ENCODE measurements around the gene KCTD16. TPM values are rescaled to one million over a fixed set of nuclear protein-coding genes. Genes with fewer than 3 reads are reported as not detected.
A peak's percentile ranks its signal among the peaks of the same experiment; 100 is the strongest.

Gene KCTD16
- 0.32 and 0.48 TPM in 2 replicates for polyA plus RNA-seq (2011; rRNA removed)
- 0.06 and 0.11 TPM in 2 replicates for polyA plus RNA-seq (2012; cell fraction: cytosol; rRNA removed)
- polyA plus RNA-seq (2012; cell fraction: nucleus; rRNA removed): 0.05 and 0.15 TPM in 2 replicates
- polyA plus RNA-seq (2017; fragmentation: RNase III; extraction: RNeasy Plus Mini Kit Qiagen cat#74134 plus additional on column Dnase treatment): 0.10 to 0.17 TPM (median 0.15 TPM) in 3 replicates
- 1.3 and 1.5 TPM in 2 replicates for polyA minus RNA-seq (2011; rRNA and poly(A)+ RNA removed)

DNA sequence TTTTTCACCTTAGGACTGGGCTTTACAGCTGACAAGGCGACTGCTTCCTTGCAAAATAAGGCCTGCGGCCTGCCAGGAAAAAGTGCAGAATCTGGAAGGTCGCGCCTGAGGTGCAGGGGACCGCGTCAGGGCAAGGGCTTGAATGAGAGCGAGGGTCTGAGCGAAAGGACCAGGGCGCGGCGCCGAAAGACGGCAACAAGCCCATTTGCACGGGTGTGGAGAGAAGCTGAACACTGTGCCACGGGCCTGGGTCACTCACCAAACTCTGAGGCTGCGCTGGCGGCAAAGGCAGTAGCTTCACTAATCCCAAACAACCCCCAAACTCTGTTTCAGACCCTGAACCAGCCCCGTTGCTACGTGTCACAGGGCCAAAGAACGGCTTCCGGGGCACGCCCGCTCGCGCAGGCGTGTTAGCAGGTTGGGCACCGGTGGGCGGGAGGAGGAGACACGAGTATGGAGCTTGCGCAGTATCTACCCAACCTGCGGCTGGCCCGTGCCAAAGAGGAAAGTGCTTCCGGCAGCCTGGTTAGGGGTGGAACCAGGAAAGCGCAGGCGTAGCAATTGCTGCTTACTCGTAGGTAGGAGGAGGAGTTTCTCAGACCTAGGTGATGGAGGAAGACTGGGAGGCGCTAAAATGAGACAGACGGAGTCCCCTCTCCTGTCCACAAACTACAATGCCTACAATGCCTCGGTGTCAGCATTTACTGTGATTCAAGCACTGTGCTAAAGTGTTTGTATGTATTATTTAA, at the start of gene KCTD16, which contains the start of gene YIPF5:
TSS of gene KCTD16 (plus strand) at position 598 of the 749 bp plus-strand sequence.
TSS of gene YIPF5 (minus strand) at position 384 of the 749 bp plus-strand sequence. CDS start 704 bp downstream, outside the sequence.
- Histone ChIP-seq H3K4me2 (peak within 1 kb of the TSS; percentile 97), H3K27ac (peak within 1 kb of the TSS; percentile 75 to 93), H3K4me3 (peak within 1 kb of the TSS; percentile 69), H3K4me1 (peaks cover 23% of the 10 kb centered on the region; the same call in 2 of the 3 replicates), H3K9me3 (no peaks in the 10 kb centered on the region)
- peak; percentile 100 for FAIRE-seq
- peak; percentile 99 to 100 for ATAC-seq
- ChIA-PET POLR2A (interaction anchor here (0.6 to 0.9 kb wide), 3 partner anchors 10 to 1688 kb away, joined by 3 to 4 read pairs (median 3); no protein-coding TSS in a partner anchor), CTCF (interaction anchor here (0.8 to 2.8 kb wide), 8 partner anchors 10 to 1290 kb away, joined by 3 to 8 read pairs (median 4); no protein-coding TSS in a partner anchor)
- peak; percentile 89 to 98 for DNase-seq (ENCODE audit: low read depth in 1 of 2, low spot score in 1 of 2)
- 2% methylated on average over 38 of the region's 39 CpGs for WGBS (ENCODE audit: missing lambda C conversion rate)
- TF ChIP-seq JUNB (IDR thresholded peaks at IDR 0.05) (no peak), JUN (IDR thresholded peaks at IDR 0.05) (peak in 1 of 2 experiments; percentile 70; a peak in 3 of 5 replicates), HOXA7 (CRISPR knock-in tag; IDR thresholded peaks at IDR 0.05) (no peak), PHF8 (IDR thresholded peaks at IDR 0.05; ENCODE audit: borderline replicate concordance, low read depth) (no peak), MAZ (IDR thresholded peaks at IDR 0.05; ENCODE audit: borderline replicate concordance, low read depth, low read length) (no peak), CBX8 (IDR thresholded peaks at IDR 0.05) (no peak), SREBF2 (IDR thresholded peaks at IDR 0.05) (no peak), CEBPB (IDR thresholded peaks at IDR 0.05) (no peak), SMC3 (IDR thresholded peaks at IDR 0.05) (no peak), ZC3H11A (IDR thresholded peaks at IDR 0.05) (no peak), ESRRA (IDR thresholded peaks at IDR 0.05; ENCODE audit: borderline replicate concordance, low read length) (no peak), TP53 (CRISPR knock-in tag; IDR thresholded peaks at IDR 0.05) (no peak), MAFK (IDR thresholded peaks at IDR 0.05; ENCODE audit: partially characterized antibody) (peak; percentile 74), NR3C1 (IDR thresholded peaks at IDR 0.05) (no peak), FOSB (CRISPR knock-in tag; IDR thresholded peaks at IDR 0.05) (no peak), RAD21 (conservative IDR thresholded peaks at IDR 0.05 in 1 of 2, IDR thresholded peaks at IDR 0.05 in 1 of 2) (no peak), HOXB5 (CRISPR knock-in tag; IDR thresholded peaks at IDR 0.05) (no peak), MYC (IDR thresholded peaks at IDR 0.05; ENCODE audit: borderline replicate concordance, low read length) (no peak), ZSCAN20 (CRISPR knock-in tag; IDR thresholded peaks at IDR 0.05) (no peak), GATA3 (IDR thresholded peaks at IDR 0.05; ENCODE audit: borderline replicate concordance) (no peak), CBX2 (IDR thresholded peaks at IDR 0.05; ENCODE audit: borderline replicate concordance, low read depth) (no peak), BHLHE40 (IDR thresholded peaks at IDR 0.05; ENCODE audit: low read depth, low read length) (peak; percentile 83), TFCP2L1 (CRISPR knock-in tag; IDR thresholded peaks at IDR 0.05) (peak; percentile 19; the same call in 1 of the 2 replicates), HDAC2 (IDR thresholded peaks at IDR 0.05) (no peak), NFE2L2 (conservative IDR thresholded peaks at IDR 0.05; ENCODE audit: low read length) (no peak), RFX5 (IDR thresholded peaks at IDR 0.05) (no peak), POLR2A (IDR thresholded peaks at IDR 0.05; ENCODE audit: low read length) (peak; percentile 44), ZNF302 (CRISPR knock-in tag; IDR thresholded peaks at IDR 0.05) (no peak)
- TF ChIP-seq, protein P1, sequence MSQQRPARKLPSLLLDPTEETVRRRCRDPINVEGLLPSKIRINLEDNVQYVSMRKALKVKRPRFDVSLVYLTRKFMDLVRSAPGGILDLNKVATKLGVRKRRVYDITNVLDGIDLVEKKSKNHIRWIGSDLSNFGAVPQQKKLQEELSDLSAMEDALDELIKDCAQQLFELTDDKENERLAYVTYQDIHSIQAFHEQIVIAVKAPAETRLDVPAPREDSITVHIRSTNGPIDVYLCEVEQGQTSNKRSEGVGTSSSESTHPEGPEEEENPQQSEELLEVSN (IDR thresholded peaks at IDR 0.05; ENCODE audit: borderline replicate concordance, low read depth): 0 out of 2 replicates have a peak, but pooled peaks have one; percentile 22
- TF ChIP-seq, protein P2, sequence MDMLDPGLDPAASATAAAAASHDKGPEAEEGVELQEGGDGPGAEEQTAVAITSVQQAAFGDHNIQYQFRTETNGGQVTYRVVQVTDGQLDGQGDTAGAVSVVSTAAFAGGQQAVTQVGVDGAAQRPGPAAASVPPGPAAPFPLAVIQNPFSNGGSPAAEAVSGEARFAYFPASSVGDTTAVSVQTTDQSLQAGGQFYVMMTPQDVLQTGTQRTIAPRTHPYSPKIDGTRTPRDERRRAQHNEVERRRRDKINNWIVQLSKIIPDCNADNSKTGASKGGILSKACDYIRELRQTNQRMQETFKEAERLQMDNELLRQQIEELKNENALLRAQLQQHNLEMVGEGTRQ (IDR thresholded peaks at IDR 0.05): no peak
- TF ChIP-seq, protein P3, sequence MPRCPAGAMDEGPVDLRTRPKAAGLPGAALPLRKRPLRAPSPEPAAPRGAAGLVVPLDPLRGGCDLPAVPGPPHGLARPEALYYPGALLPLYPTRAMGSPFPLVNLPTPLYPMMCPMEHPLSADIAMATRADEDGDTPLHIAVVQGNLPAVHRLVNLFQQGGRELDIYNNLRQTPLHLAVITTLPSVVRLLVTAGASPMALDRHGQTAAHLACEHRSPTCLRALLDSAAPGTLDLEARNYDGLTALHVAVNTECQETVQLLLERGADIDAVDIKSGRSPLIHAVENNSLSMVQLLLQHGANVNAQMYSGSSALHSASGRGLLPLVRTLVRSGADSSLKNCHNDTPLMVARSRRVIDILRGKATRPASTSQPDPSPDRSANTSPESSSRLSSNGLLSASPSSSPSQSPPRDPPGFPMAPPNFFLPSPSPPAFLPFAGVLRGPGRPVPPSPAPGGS (IDR thresholded peaks at IDR 0.05): peak; percentile 53; the same call in 1 of the 3 replicates
- TF ChIP-seq, protein P4, sequence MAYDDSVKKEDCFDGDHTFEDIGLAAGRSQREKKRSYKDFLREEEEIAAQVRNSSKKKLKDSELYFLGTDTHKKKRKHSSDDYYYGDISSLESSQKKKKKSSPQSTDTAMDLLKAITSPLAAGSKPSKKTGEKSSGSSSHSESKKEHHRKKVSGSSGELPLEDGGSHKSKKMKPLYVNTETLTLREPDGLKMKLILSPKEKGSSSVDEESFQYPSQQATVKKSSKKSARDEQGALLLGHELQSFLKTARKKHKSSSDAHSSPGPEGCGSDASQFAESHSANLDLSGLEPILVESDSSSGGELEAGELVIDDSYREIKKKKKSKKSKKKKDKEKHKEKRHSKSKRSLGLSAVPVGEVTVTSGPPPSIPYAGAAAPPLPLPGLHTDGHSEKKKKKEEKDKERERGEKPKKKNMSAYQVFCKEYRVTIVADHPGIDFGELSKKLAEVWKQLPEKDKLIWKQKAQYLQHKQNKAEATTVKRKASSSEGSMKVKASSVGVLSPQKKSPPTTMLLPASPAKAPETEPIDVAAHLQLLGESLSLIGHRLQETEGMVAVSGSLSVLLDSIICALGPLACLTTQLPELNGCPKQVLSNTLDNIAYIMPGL (CRISPR knock-in tag; IDR thresholded peaks at IDR 0.05; ENCODE audit: borderline replicate concordance): no peak
- TF ChIP-seq, protein P5, sequence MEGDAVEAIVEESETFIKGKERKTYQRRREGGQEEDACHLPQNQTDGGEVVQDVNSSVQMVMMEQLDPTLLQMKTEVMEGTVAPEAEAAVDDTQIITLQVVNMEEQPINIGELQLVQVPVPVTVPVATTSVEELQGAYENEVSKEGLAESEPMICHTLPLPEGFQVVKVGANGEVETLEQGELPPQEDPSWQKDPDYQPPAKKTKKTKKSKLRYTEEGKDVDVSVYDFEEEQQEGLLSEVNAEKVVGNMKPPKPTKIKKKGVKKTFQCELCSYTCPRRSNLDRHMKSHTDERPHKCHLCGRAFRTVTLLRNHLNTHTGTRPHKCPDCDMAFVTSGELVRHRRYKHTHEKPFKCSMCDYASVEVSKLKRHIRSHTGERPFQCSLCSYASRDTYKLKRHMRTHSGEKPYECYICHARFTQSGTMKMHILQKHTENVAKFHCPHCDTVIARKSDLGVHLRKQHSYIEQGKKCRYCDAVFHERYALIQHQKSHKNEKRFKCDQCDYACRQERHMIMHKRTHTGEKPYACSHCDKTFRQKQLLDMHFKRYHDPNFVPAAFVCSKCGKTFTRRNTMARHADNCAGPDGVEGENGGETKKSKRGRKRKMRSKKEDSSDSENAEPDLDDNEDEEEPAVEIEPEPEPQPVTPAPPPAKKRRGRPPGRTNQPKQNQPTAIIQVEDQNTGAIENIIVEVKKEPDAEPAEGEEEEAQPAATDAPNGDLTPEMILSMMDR (IDR thresholded peaks at IDR 0.05): no peak
- TF ChIP-seq, protein P6, sequence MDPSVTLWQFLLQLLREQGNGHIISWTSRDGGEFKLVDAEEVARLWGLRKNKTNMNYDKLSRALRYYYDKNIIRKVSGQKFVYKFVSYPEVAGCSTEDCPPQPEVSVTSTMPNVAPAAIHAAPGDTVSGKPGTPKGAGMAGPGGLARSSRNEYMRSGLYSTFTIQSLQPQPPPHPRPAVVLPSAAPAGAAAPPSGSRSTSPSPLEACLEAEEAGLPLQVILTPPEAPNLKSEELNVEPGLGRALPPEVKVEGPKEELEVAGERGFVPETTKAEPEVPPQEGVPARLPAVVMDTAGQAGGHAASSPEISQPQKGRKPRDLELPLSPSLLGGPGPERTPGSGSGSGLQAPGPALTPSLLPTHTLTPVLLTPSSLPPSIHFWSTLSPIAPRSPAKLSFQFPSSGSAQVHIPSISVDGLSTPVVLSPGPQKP (IDR thresholded peaks at IDR 0.05; ENCODE audit: low read depth, low read length): 0 out of 2 replicates have a peak, but pooled peaks have one; percentile 8
